HEK293 (cell line): ENCODE results near the gene HS3ST5.

Experiments used
- CTCF ChIA-PET: fragments of 350-600 bp; formaldehyde crosslinking; extraction: SDS; loops from one replicate; lab custom pipeline; 2021; ENCODE audit warnings: antibody characterized with exemption; lab: Yijun Ruan, JAX
- POLR2A ChIA-PET: fragments of 300-600 bp; formaldehyde crosslinking; extraction: SDS; loops from one replicate; lab custom pipeline; 2020; ENCODE audit warnings: antibody characterized with exemption, inconsistent platforms; lab: Yijun Ruan, JAX
- H3K27ac ChIP-seq: fragments of 200-500 bp; sonication (Bioruptor generic); 2 replicates; pipeline ENCODE4 v1.5.1; 2014; ENCODE audit warnings: low read depth, low read length, control low read depth, inconsistent platforms; ENCODE audit errors: extremely low read depth
- H3K36me3 ChIP-seq, 2 experiments: fragments of 200-500 bp in 1 of 2; sonication (Bioruptor generic) in 1 of 2; 1 replicate in 1 of 2; 2 replicates in 1 of 2; pipeline ENCODE4 v1.5.1; 2014 to 2017; ENCODE audit warnings: inconsistent platforms in 2 of 2, low read length in 2 of 2; ENCODE audit not compliant: control insufficient read depth in 2 of 2, insufficient read depth in 1 of 2
- H3K4me1 ChIP-seq: fragments of 200-500 bp; sonication (Bioruptor generic); 2 replicates; pipeline ENCODE4 v1.5.1; 2014; ENCODE audit warnings: mild to moderate bottlenecking, low read length, inconsistent platforms; ENCODE audit not compliant: control insufficient read depth, insufficient read depth
- H3K4me3 ChIP-seq: 2 replicates; pipeline ENCODE4 v1.5.1; 2011; ENCODE audit warnings: low read depth, mild to moderate bottlenecking, control low read depth, low read length, moderate library complexity
- H3K9me3 ChIP-seq: fragments of 200-500 bp; sonication (Bioruptor generic); 2 replicates; pipeline ENCODE4 v1.5.1; 2014; ENCODE audit warnings: low read depth, low read length, inconsistent platforms; ENCODE audit not compliant: control insufficient read depth, insufficient read depth
- FEZF1 ChIP-seq: fragments of 450-650 bp; formaldehyde crosslinking; IDR thresholded peaks from 2 replicates; pipeline ENCODE4 v1.5.1; 2016; ENCODE audit warnings: missing biosample characterization, missing genetic modification characterization
- GLIS1 ChIP-seq: fragments of 450-650 bp; formaldehyde crosslinking; IDR thresholded peaks from 2 replicates; pipeline ENCODE4 v1.5.1; 2016; ENCODE audit warnings: missing biosample characterization, missing genetic modification characterization
- KLF10 ChIP-seq: fragments of 450-650 bp; IDR thresholded peaks from 2 replicates; pipeline ENCODE4 v1.5.1; 2018; ENCODE audit warnings: missing biosample characterization, mild to moderate bottlenecking, missing genetic modification characterization
- SP3 ChIP-seq: fragments of 450-650 bp; formaldehyde crosslinking; IDR thresholded peaks from 2 replicates; pipeline ENCODE4 v1.5.1; 2016; ENCODE audit warnings: missing biosample characterization, missing genetic modification characterization
- ZFHX2 ChIP-seq: fragments of 450-650 bp; formaldehyde crosslinking; conservative IDR thresholded peaks from 2 replicates; pipeline ENCODE4 v1.5.1; 2016; ENCODE audit warnings: missing biosample characterization, missing genetic modification characterization
- ZFP3 ChIP-seq: fragments of 450-650 bp; formaldehyde crosslinking; IDR thresholded peaks from 2 replicates; pipeline ENCODE4 v1.5.1; 2016; ENCODE audit warnings: low read depth, missing biosample characterization, missing genetic modification characterization
- ZFP37 ChIP-seq: fragments of 450-650 bp; formaldehyde crosslinking; IDR thresholded peaks from 2 replicates; pipeline ENCODE4 v1.5.1; 2016; ENCODE audit warnings: missing biosample characterization, missing genetic modification characterization
- ZFP41 ChIP-seq: fragments of 450-650 bp; formaldehyde crosslinking; IDR thresholded peaks from 2 replicates; pipeline ENCODE4 v1.5.1; 2016; ENCODE audit warnings: missing biosample characterization, missing genetic modification characterization, borderline replicate concordance
- ZNF174 ChIP-seq: fragments of 450-650 bp; formaldehyde crosslinking; IDR thresholded peaks from 2 replicates; pipeline ENCODE4 v1.5.0; 2017; ENCODE audit warnings: missing biosample characterization, mild to moderate bottlenecking, missing genetic modification characterization
- ZNF221 ChIP-seq: fragments of 450-650 bp; formaldehyde crosslinking; IDR thresholded peaks from 2 replicates; pipeline ENCODE4 v1.5.1; 2017; ENCODE audit warnings: missing biosample characterization, missing genetic modification characterization, borderline replicate concordance
- ZNF354C ChIP-seq: fragments of 450-650 bp; formaldehyde crosslinking; IDR thresholded peaks from 2 replicates; pipeline ENCODE4 v1.5.1; 2016; ENCODE audit warnings: missing biosample characterization, missing genetic modification characterization, low read depth, borderline replicate concordance
- ZNF37A ChIP-seq: fragments of 450-650 bp; IDR thresholded peaks from 2 replicates; pipeline ENCODE4 v1.5.1; 2018; ENCODE audit warnings: missing biosample characterization, missing genetic modification characterization
- ZNF521 ChIP-seq: fragments of 450-650 bp; formaldehyde crosslinking; IDR thresholded peaks from 2 replicates; pipeline ENCODE4 v1.5.1; 2017; ENCODE audit warnings: missing biosample characterization, mild to moderate bottlenecking, missing genetic modification characterization
- ZNF658 ChIP-seq: fragments of 450-650 bp; formaldehyde crosslinking; IDR thresholded peaks from 2 replicates; pipeline ENCODE4; 2016; ENCODE audit warnings: missing biosample characterization, missing genetic modification characterization
- ZNF76 ChIP-seq: fragments of 450-650 bp; formaldehyde crosslinking; IDR thresholded peaks from 2 replicates; pipeline ENCODE4; 2016; ENCODE audit warnings: low read depth, missing biosample characterization, missing genetic modification characterization, borderline replicate concordance
- ZNF791 ChIP-seq: fragments of 450-650 bp; formaldehyde crosslinking; IDR thresholded peaks from 2 replicates; pipeline ENCODE4 v1.5.1; 2016; ENCODE audit warnings: missing biosample characterization, missing genetic modification characterization
- ZNF830 ChIP-seq: fragments of 450-650 bp; IDR thresholded peaks from 2 replicates; pipeline ENCODE4 v1.5.0; 2018; ENCODE audit warnings: missing biosample characterization, missing genetic modification characterization, low read depth, mild to moderate bottlenecking, moderate library complexity
- ZNF843 ChIP-seq: fragments of 450-650 bp; formaldehyde crosslinking; IDR thresholded peaks from 2 replicates; pipeline ENCODE4 v1.5.1; 2016; ENCODE audit warnings: missing biosample characterization, missing genetic modification characterization
- ZSCAN16 ChIP-seq: fragments of 450-650 bp; formaldehyde crosslinking; IDR thresholded peaks from 2 replicates; pipeline ENCODE4 v1.5.1; 2016; ENCODE audit warnings: missing biosample characterization, missing genetic modification characterization
- TF ChIP-seq, protein P1 (sequence below): fragments of 450-650 bp; formaldehyde crosslinking; IDR thresholded peaks from 2 replicates; pipeline ENCODE4 v1.5.1; 2016; ENCODE audit warnings: missing biosample characterization, missing genetic modification characterization
- TF ChIP-seq, protein P2 (sequence below): fragments of 450-650 bp; formaldehyde crosslinking; IDR thresholded peaks from 2 replicates; pipeline ENCODE4 v1.5.1; 2016; ENCODE audit warnings: missing biosample characterization, missing genetic modification characterization, borderline replicate concordance
- TF ChIP-seq, protein P3 (sequence below): fragments of 450-650 bp; formaldehyde crosslinking; IDR thresholded peaks from 2 replicates; pipeline ENCODE4 v1.5.1; 2016; ENCODE audit warnings: missing biosample characterization, missing genetic modification characterization
- TF ChIP-seq, protein P4 (sequence below): fragments of 450-650 bp; formaldehyde crosslinking; IDR thresholded peaks from 2 replicates; pipeline ENCODE4 v1.5.1; 2016; ENCODE audit warnings: missing biosample characterization, missing genetic modification characterization
- TF ChIP-seq, protein P5 (sequence below): fragments of 450-650 bp; formaldehyde crosslinking; IDR thresholded peaks from 2 replicates; pipeline ENCODE4 v1.5.1; 2016; ENCODE audit warnings: missing biosample characterization, missing genetic modification characterization
- TF ChIP-seq, protein P6 (sequence below): fragments of 450-650 bp; IDR thresholded peaks from 2 replicates; pipeline ENCODE4 v1.5.1; 2018; ENCODE audit warnings: missing biosample characterization, missing genetic modification characterization
- TF ChIP-seq, protein P7 (sequence below): fragments of 450-650 bp; IDR thresholded peaks from 2 replicates; pipeline ENCODE4 v1.5.1; 2018; ENCODE audit warnings: missing biosample characterization, mild to moderate bottlenecking, missing genetic modification characterization

The HS3ST5 gene

DNA sequence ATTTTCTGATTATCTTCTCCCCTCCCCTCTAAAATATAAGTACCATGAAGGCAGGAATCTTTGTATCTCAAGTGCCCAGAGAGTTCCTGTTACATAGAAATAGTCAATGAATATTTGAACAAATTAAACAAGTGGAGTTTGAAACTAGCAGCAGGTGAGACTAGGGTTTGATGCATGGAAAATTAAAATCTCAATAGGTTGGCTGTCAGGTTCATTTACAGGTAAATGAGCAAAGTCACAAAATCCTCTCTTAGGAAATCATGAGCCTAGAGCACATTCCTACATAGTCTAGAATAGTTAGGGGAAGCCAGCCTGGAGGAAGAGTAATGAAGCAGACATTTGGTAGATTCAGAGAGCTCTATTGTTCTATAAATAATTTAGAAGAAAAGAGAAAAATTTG is 140.4 kb downstream of the HS3ST5 start (continued):
- TF ChIP-seq, protein P1, sequence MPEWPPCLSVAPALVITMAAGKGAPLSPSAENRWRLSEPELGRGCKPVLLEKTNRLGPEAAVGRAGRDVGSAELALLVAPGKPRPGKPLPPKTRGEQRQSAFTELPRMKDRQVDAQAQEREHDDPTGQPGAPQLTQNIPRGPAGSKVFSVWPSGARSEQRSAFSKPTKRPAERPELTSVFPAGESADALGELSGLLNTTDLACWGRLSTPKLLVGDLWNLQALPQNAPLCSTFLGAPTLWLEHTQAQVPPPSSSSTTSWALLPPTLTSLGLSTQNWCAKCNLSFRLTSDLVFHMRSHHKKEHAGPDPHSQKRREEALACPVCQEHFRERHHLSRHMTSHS (tag by site-specific recombination): no peak
- TF ChIP-seq ZNF830: no peak
- no peak for TF ChIP-seq ZFP3 (tag by site-specific recombination)
- TF ChIP-seq SP3: no peak
- no peak for TF ChIP-seq KLF10 (tag by site-specific recombination)
- no peak for TF ChIP-seq ZSCAN16 (tag by site-specific recombination)
- no peak for TF ChIP-seq ZNF791 (tag by site-specific recombination)
- no peak for TF ChIP-seq FEZF1 (tag by site-specific recombination)
- TF ChIP-seq, protein P2, sequence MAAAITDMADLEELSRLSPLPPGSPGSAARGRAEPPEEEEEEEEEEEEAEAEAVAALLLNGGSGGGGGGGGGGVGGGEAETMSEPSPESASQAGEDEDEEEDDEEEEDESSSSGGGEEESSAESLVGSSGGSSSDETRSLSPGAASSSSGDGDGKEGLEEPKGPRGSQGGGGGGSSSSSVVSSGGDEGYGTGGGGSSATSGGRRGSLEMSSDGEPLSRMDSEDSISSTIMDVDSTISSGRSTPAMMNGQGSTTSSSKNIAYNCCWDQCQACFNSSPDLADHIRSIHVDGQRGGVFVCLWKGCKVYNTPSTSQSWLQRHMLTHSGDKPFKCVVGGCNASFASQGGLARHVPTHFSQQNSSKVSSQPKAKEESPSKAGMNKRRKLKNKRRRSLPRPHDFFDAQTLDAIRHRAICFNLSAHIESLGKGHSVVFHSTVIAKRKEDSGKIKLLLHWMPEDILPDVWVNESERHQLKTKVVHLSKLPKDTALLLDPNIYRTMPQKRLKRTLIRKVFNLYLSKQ (tag by site-specific recombination): no peak
- no peak for TF ChIP-seq ZFHX2 (tag by site-specific recombination)
- no peak for TF ChIP-seq ZNF658 (tag by site-specific recombination)

DNA sequence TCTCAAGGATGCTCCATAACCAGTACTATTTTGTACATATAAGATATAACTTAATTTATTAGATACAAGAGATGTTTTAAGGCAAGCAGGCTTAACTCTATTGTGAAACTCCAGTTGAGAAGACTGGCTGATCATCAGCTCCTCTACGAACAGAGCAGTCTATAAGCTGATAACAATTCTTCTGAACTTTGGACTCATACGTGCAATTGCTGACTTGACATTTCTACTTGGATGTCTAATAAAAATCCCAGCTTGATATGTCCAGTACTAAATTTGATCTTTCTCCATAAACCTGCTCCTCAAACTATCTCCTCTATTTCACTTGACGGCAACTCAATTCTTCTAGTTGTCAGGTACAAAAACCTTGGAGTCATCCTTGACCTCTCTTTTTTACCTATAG is 141.9 kb downstream of the HS3ST5 start:
- Histone ChIP-seq H3K4me3 (no peak overlapping the region), H3K9me3 (no peaks in the 10 kb centered on the region), H3K4me1 (no peaks in the 10 kb centered on the region), H3K36me3 (no peaks in the 10 kb centered on the region), H3K27ac (no peak overlapping the region)
- ChIA-PET CTCF (no interaction called here), POLR2A (no interaction called here)
- TF ChIP-seq ZFP37 (tag by site-specific recombination): no peak
- TF ChIP-seq ZNF37A: no peak
- TF ChIP-seq, protein P3, sequence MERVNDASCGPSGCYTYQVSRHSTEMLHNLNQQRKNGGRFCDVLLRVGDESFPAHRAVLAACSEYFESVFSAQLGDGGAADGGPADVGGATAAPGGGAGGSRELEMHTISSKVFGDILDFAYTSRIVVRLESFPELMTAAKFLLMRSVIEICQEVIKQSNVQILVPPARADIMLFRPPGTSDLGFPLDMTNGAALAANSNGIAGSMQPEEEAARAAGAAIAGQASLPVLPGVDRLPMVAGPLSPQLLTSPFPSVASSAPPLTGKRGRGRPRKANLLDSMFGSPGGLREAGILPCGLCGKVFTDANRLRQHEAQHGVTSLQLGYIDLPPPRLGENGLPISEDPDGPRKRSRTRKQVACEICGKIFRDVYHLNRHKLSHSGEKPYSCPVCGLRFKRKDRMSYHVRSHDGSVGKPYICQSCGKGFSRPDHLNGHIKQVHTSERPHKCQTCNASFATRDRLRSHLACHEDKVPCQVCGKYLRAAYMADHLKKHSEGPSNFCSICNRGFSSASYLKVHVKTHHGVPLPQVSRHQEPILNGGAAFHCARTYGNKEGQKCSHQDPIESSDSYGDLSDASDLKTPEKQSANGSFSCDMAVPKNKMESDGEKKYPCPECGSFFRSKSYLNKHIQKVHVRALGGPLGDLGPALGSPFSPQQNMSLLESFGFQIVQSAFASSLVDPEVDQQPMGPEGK: no peak
- TF ChIP-seq ZNF521 (tag by site-specific recombination): no peak
- TF ChIP-seq, protein P4, sequence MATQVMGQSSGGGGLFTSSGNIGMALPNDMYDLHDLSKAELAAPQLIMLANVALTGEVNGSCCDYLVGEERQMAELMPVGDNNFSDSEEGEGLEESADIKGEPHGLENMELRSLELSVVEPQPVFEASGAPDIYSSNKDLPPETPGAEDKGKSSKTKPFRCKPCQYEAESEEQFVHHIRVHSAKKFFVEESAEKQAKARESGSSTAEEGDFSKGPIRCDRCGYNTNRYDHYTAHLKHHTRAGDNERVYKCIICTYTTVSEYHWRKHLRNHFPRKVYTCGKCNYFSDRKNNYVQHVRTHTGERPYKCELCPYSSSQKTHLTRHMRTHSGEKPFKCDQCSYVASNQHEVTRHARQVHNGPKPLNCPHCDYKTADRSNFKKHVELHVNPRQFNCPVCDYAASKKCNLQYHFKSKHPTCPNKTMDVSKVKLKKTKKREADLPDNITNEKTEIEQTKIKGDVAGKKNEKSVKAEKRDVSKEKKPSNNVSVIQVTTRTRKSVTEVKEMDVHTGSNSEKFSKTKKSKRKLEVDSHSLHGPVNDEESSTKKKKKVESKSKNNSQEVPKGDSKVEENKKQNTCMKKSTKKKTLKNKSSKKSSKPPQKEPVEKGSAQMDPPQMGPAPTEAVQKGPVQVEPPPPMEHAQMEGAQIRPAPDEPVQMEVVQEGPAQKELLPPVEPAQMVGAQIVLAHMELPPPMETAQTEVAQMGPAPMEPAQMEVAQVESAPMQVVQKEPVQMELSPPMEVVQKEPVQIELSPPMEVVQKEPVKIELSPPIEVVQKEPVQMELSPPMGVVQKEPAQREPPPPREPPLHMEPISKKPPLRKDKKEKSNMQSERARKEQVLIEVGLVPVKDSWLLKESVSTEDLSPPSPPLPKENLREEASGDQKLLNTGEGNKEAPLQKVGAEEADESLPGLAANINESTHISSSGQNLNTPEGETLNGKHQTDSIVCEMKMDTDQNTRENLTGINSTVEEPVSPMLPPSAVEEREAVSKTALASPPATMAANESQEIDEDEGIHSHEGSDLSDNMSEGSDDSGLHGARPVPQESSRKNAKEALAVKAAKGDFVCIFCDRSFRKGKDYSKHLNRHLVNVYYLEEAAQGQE: no peak
- no peak for TF ChIP-seq ZNF76 (tag by site-specific recombination)
- no peak for TF ChIP-seq ZNF843 (tag by site-specific recombination)
- TF ChIP-seq ZNF221 (tag by site-specific recombination): no peak
- TF ChIP-seq, protein P5, sequence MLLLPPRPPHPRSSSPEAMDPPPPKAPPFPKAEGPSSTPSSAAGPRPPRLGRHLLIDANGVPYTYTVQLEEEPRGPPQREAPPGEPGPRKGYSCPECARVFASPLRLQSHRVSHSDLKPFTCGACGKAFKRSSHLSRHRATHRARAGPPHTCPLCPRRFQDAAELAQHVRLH (tag by site-specific recombination): no peak
- TF ChIP-seq ZNF354C: no peak
- TF ChIP-seq ZNF658 (tag by site-specific recombination): no peak
- no peak for TF ChIP-seq ZFP41 (tag by site-specific recombination)
- no peak for TF ChIP-seq ZNF174 (tag by site-specific recombination)
- TF ChIP-seq, protein P6, sequence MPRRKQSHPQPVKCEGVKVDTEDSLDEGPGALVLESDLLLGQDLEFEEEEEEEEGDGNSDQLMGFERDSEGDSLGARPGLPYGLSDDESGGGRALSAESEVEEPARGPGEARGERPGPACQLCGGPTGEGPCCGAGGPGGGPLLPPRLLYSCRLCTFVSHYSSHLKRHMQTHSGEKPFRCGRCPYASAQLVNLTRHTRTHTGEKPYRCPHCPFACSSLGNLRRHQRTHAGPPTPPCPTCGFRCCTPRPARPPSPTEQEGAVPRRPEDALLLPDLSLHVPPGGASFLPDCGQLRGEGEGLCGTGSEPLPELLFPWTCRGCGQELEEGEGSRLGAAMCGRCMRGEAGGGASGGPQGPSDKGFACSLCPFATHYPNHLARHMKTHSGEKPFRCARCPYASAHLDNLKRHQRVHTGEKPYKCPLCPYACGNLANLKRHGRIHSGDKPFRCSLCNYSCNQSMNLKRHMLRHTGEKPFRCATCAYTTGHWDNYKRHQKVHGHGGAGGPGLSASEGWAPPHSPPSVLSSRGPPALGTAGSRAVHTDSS: no peak
- TF ChIP-seq, protein P7, sequence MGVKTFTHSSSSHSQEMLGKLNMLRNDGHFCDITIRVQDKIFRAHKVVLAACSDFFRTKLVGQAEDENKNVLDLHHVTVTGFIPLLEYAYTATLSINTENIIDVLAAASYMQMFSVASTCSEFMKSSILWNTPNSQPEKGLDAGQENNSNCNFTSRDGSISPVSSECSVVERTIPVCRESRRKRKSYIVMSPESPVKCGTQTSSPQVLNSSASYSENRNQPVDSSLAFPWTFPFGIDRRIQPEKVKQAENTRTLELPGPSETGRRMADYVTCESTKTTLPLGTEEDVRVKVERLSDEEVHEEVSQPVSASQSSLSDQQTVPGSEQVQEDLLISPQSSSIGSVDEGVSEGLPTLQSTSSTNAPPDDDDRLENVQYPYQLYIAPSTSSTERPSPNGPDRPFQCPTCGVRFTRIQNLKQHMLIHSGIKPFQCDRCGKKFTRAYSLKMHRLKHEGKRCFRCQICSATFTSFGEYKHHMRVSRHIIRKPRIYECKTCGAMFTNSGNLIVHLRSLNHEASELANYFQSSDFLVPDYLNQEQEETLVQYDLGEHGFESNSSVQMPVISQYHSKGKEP (tag by site-specific recombination): no peak
- TF ChIP-seq GLIS1 (tag by site-specific recombination): no peak
- TF ChIP-seq ZNF791 (tag by site-specific recombination): no peak
